ENCODE measurements around the gene MAPKAP1.

MAPKAP1 gene

GRCh38 chr9:125427556-125427955 lies 279.5 kb downstream of the MAPKAP1 start:
- no peak for DNase-seq

GRCh38 chr9:125426926-125427325 lies 280.1 kb downstream of the MAPKAP1 start:
- DNase-seq = no peak

DNA sequence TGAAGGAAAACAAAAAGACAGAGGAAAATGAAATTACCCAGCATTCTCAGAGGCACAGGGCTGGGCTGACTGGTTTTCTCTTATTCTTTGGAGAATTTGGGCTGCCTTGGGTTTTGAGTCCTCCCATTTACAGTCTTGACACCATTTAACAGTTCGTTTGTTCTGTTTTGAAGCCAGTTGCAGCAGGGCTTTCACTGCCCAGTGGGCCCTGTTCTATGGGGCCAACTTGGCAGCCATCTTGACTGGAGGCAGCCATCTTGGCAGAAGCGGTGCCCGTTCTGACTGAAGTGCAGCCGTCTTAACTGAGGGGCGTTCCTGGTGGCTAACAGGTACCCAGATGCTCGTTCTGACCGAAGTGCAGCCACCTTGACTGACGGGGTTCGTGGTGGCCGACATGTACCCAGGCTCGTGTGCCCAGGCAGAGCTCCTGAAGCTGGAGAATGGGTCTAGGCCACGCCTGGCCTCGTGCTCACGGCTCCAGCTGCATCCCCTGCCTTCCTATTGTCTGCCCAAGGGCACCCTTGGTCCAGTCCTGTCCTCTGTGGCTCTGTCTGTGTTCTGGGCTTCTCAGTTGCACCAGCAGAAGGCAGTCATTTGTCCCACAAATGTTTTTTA lies 281.0 kb downstream of the MAPKAP1 start:
- no peak for DNase-seq

DNA sequence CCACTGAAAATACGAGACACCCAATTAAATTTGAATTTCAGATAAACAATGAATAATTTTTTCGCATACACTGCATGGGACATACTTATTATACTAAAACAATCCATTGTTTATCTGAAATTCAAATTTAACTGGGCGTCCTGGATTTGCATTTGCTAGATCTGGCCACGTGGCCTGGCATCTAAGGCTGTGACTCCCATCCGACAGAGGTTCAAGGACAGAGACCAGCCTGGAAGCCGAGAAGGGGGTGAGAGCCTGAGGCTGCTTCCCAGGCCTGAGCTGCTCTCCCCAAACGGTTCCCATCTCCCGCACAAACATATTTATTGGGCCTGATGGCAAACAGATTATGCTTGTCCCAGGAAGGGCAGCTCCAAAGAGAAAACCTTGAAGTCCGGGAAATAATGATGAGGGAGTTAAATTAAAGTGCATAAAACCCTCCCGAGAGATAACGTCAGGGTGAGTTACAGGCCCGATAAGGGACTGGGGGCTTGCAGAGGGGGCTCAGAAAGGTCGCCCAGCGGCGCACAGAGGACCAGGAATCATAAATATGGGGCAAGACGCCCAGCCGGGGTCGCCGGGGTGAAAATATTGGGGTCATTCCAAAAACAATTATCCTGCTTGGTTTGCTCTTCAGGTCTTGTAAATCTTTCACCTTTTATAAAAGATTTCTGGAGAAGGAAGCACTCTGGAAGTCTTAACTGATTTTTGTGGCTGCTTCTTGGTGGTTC lies 281.7 kb downstream of the MAPKAP1 start:
- no peak for DNase-seq

- no peak for DNase-seq
Observed at GRCh38 chr9:125423964-125424363, 283.0 kb downstream of the MAPKAP1 start.

DNA sequence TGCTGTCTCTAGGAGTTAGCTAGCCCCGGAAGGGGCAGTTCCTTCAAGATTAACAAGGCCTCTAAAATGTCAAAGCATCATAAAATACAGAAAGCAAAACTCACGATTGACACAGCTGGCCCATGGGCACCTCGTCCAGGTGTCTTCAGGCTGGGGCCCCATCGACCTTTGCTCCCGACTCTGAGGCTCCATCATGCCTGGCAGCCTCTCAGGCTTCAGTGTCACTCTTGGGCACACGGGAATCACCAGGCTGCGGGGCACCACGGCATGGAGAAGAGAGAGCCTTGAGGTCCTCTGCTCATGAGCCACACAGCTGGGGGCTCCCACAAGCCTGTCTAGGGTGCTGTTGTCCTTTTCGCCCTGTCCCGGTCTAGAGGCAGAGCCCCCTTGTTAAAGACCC lies 284.2 kb downstream of the MAPKAP1 start:
- DNase-seq = no peak

DNA sequence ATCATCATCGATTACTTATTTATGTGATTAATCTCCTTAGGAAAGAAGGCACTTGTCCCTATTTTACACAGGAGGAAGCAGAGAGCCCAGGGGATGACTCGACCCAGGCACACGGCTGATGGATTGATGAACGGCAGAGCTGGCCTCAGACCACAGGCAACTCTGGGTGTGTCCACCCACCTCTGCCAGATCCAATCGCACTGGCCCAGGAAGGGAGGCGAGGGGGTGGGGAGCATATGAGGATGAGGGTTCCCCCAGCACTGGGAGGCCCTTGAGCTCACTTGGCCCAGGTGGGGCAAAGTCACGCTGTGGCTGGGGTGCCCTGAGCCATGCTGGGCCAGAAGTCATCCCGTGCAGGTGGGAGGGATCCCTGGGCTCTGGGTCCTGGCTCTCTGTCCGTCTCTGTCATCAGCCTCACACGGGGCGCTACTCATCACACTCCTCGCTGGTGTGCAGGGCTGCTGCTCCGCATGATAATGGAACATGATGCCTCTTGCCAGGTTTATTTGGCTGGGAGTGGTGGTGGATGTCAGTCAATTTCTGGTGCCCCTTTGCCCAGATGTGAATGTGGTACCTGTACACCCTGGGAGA lies 285.3 kb downstream of the MAPKAP1 start:
- DNase-seq = no peak

GRCh38 chr9:125421166-125421565 lies 285.8 kb downstream of the MAPKAP1 start:
- no peak for DNase-seq

GRCh38 chr9:125418404-125418803 lies 288.6 kb downstream of the MAPKAP1 start:
- DNase-seq = no peak

DNA sequence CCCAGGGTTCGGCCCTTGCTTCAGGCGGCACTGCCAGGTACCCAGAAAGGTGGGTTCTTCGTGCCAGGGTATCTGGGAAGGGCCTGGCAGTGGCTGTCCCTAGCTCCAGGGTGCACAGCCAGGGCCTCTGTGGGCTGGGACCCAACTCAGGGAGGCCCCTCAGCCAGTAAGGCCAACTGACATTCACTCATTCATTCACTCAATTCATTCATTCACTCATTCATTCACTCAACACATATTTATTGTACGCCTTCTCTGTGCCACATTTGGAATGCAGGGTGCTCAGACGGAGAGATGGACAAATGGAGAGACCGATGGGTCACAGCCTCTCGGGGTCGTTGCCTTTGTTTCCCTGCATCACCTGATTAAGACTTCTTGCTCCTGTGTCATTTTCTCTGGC lies 290.5 kb downstream of the MAPKAP1 start:
- DNase-seq = no peak

DNA sequence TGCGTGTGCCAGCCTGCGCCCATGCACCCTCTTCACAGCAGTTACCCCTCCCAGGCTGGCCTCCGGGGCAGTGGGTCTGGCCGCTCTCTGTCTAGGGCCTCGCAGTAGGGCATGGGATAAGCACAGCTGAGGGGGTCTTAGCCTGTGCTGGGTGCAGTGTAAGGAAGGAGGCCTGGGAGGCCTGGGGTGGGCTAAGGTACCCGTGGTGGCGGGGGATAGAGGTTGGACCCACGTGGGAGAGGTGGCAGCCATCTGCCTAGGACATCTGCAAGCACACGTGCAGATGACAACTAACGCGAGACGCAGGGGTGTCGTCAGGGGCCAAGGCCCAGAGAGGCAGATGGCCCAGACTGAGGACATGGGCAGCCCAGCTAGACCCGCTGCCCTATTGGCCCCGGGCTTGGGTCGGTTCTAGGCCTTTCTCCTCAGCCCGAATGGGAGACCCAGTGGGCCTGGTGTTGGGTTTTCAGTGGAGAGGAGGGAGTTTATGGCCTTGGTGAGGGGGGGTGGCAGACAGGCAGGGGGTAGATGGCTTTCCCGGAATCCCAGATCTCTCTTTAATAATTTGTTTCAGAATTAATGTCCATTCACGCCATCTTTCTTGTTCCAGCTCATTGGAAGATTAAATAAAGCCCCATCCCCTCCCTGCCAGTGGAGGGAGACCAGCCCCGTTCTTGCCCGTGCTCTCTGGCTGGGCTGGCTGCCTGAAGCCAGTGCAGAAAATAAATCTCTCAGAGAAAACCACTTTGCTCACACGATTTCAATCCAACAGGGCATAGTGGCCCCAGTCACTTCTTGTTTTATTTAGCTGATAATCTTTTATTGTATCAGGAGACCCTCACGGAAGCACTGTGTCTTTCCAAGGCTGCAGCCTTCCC lies 291.2 kb downstream of the MAPKAP1 start:
- DNase-seq = no peak

DNA sequence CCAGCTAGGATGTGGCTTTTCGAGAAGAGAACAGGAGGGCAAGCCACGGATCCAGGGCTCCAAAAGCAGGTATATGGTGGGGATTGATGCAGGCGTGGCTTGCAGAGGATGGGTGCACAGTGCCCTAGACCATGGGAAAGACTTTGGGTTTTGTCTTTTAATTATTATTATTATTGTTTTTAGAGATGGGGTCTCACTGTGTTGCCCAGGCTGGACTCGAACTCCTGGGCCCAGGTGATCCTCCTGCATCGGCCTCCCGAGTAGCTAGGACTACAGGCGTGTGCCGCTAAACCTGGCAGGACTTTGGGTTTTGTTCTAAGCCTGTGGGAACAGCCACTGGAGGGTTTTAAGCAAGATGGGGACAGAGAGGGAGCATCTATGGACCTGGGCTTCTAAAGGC lies 293.4 kb downstream of the MAPKAP1 start:
- no peak for DNase-seq

DNA sequence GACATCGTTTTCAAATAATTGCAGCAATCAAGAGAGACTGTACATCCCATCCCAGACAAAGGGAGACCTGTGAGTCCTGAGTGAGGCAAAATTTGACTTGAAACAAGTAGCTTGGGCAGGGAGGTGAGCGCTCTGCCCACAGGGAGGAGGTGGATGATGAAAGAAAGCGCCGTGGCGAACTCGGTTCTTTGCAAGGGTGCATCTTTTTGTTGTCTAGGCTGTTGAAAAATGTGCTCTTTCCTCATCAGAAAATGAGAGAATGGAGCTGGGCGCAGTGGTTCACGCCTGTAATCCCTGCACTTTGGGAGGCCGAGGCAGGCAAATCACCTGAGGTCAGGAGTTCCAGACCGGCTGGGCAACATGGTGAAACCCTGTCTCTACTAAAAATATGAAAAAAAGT lies 294.8 kb downstream of the MAPKAP1 start:
- no peak for DNase-seq

- DNase-seq = no peak
Observed at GRCh38 chr9:125411171-125411756, 295.7 kb downstream of the MAPKAP1 start.

DNA sequence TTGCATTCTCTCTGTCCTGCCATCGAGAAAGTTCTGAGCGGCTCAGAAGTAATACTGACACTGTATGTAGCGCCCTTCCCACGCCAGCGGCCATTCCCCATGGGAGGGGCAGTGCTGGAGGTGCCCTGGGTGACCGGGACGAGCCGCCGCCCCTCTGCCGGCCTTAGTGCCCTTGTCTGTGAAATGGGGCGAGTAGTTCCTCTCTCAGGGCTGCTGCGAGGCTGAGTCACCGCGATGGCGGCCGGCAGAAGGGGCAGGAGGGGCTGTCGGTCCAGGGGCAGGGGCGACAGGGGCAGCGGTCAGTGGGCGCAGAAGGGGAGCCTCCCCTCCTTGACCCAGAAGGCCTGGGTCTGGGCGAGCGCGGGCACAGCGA lies 296.5 kb downstream of the MAPKAP1 start:
- no peak for DNase-seq

DNA sequence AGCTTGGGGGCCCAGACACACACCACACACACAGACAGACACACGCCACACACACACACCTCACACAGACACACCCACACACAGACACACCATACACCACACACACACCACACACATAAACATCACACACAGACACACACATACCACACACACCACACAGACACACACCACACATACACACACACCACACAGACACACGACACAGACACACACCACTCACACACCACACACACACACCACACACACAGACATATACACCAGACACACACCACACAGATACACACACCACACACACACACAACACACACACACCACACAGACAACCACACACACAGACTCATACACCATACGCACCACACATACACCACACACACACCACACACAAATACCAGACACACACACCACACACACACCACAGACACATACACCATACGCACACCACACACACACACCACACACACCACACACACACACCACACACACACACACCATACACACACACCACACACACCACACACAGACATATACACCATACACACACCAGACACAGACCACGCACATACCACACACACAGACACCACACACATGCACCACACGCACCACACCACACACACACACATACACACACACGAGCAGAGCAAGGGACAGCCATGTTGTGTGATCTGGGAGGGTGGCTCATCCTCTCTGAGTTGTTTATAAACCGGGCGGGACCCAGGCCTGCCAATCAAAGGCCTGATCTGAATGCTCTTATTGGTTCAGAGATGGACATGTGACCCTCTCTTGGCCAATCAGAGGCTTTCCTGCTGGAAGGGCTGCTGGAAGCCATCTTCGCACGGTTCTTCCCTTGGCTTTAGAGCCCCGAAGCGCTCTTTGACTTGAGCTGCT lies 297.1 kb downstream of the MAPKAP1 start:
- peak; percentile 53 for DNase-seq

- no peak for DNase-seq
Observed at GRCh38 chr9:125409217-125409636, 297.8 kb downstream of the MAPKAP1 start.

DNA sequence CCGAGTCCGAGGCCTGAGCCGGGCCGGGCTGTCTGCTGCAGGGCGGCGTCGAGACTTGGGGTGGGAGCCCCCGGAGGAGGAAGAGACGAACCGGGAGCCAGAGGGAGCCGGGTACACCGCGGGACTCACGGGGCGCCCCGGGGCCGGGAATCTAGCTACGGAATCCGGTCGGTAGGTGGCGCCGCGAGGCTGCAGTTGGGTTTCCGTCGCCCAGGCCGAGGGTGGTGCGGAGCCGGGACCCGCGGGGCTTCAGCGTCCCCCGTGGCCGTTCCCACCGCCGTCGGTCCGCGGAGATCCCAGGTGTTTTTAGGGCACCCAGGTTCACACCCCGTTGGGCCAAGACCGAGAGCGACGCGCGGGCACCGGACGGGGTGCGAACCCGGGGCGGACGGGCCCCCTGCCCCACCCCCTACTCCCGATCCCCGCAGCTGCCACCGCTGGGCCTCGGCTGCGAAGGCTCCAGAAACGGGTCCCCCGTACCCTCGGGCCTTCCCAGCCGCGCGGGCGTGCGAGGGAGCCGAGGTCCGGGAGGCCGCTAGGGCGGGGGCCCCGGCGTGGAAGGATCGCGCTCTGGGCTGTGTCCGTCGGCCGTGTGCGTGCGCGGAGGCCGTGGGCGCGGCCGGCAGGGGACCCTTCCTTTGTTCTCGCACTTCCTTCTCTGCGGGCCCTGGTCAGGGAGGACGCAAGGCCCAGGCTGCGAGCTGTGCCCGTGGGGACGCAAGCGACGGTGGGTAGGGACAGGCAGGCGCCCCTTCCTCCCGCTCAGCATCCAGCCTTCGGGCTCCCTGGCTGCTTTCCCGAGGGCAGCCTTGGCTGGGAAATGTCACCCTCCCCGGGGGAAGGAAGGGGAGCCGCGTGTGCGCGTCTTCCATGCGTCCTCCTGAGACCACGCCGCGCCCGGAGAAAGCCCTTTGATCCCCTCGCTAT lies 298.8 kb downstream of the MAPKAP1 start:
- DNase-seq = peak; percentile 82

- no peak for DNase-seq
Observed at GRCh38 chr9:125407432-125407973, 299.5 kb downstream of the MAPKAP1 start.

- DNase-seq = no peak
Observed at GRCh38 chr9:125406810-125407087, 300.3 kb downstream of the MAPKAP1 start.

Measured in activated naive CD4-positive, alpha-beta T cell treated with anti-CD3 and anti-CD28 coated beads, Interleukin-2, amount 50 U/mL, for 16 hours (primary cell).